K562 (cell line): ENCODE data around the gene SLC2A13. TPM values are rescaled to one million over a fixed set of nuclear protein-coding genes. Genes with fewer than 3 reads are reported as not detected.

Experiments used
- ATAC-seq: fragments of 200-7000 bp; cut with Tn5 transposase; 3 replicates; pipeline ENCODE4 v1.9.1; 2020; ENCODE audit warnings: moderate library complexity
- BruUV-seq: library from RNA; stranded (reverse); fragments of 400-500 nt; replicated peaks from 2 replicates; lab custom pipeline; 2021; lab: Mats Ljungman, UMichigan
- CTCF ChIA-PET: fragments of 300-600 bp; formaldehyde crosslinking; extraction: SDS; loops from one replicate; lab custom pipeline; 2021; ENCODE audit warnings: low intra/inter-chr PET ratio; lab: Yijun Ruan, JAX
- POLR2A ChIA-PET: fragments of 300-600, 350-650 bp; sonication (Branson Sonifier 250); formaldehyde crosslinking; extraction: SDS; loops from one replicate; lab custom pipeline; 2021; ENCODE audit warnings: antibody characterized with exemption, inconsistent platforms; lab: Yijun Ruan, JAX
- DNase-seq, 4 experiments: peaks; one replicate each; pipeline versions ENCODE4 v3.0.0 to v3.0.0-alpha.2; 2011 to 2018; ENCODE audit warnings: low spot score in 3 of 4, mixed read lengths in 3 of 4; ENCODE audit errors: extremely low read depth in 1 of 4
- FAIRE-seq: peaks from 2 replicates; lab custom pipeline; 2011; peaks lifted over from hg19 to GRCh38; lab: Jason Lieb, UNC
- H2AFZ ChIP-seq: 2 replicates; pipeline ENCODE4 v1.6.0; 2011; ENCODE audit warnings: low read depth, low read length, control low read depth, inconsistent platforms
- H3K27ac ChIP-seq: fragments of 200-600 bp; 3 replicates; pipeline ENCODE4 v1.8.0; 2011; ENCODE audit warnings: low read depth, mild to moderate bottlenecking, control low read depth, inconsistent platforms, low read length, moderate library complexity, mixed read lengths; ENCODE audit errors: extremely low read depth
- H3K27me3 ChIP-seq, 2 experiments: fragments of 300-600 bp in 1 of 2; 2 replicates in 1 of 2; 3 replicates in 1 of 2; pipeline versions ENCODE4 v1.6.0 to v1.8.0; 2011; ENCODE audit warnings: inconsistent platforms in 2 of 2, low read length in 2 of 2, mild to moderate bottlenecking in 1 of 2, mixed read lengths in 1 of 2, moderate library complexity in 1 of 2; ENCODE audit not compliant: control insufficient read depth in 2 of 2, insufficient read depth in 2 of 2
- H3K36me3 ChIP-seq: fragments of 300-600 bp; 3 replicates; pipeline ENCODE4 v1.8.0; 2011; ENCODE audit warnings: mild to moderate bottlenecking, low read length, inconsistent platforms; ENCODE audit not compliant: control insufficient read depth, insufficient read depth
- H3K4me1 ChIP-seq, 2 experiments: fragments of 200-600 bp in 1 of 2; replicated peaks in 1 of 2; 2 replicates in 1 of 2; 3 replicates in 1 of 2; pipeline versions ENCODE4 v1.5.1 to v1.8.0; 2011; ENCODE audit warnings: inconsistent platforms in 2 of 2, low read length in 2 of 2, mild to moderate bottlenecking in 1 of 2, mixed read lengths in 1 of 2, moderate library complexity in 1 of 2; ENCODE audit not compliant: control insufficient read depth in 2 of 2, insufficient read depth in 2 of 2
- H3K4me2 ChIP-seq: 2 replicates; pipeline ENCODE4 v1.6.1; 2011; ENCODE audit warnings: low read length, control low read depth, inconsistent platforms, mixed read lengths; ENCODE audit not compliant: insufficient read depth
- H3K4me3 ChIP-seq: fragments of 200-600 bp; sonication (generic), shearing (Covaris generic); 2 replicates; pipeline ENCODE4 v1.5.1; 2016; ENCODE audit warnings: control low read depth, inconsistent platforms
- H3K79me2 ChIP-seq: fragments of 200-600 bp; 3 replicates; pipeline ENCODE4 v1.8.0; 2011; ENCODE audit warnings: low read length, inconsistent platforms; ENCODE audit not compliant: control insufficient read depth, insufficient read depth
- H3K9ac ChIP-seq, 2 experiments: 2 replicates each; pipeline versions ENCODE4 v1.6.0 to v1.6.1; 2011; ENCODE audit warnings: low read depth in 2 of 2, low read length in 2 of 2, control low read depth in 1 of 2, inconsistent platforms in 1 of 2, mild to moderate bottlenecking in 1 of 2, mixed read lengths in 1 of 2; ENCODE audit not compliant: insufficient read depth in 1 of 2
- H3K9me1 ChIP-seq: one replicate; pipeline ENCODE4 v1.6.0; 2011; ENCODE audit warnings: inconsistent platforms, mild to moderate bottlenecking, low read length, moderate library complexity; ENCODE audit not compliant: control insufficient read depth, insufficient read depth
- H3K9me3 ChIP-seq: replicated peaks from 2 replicates; pipeline ENCODE4 v1.5.1; 2011; ENCODE audit warnings: low read depth, low read length, inconsistent platforms; ENCODE audit not compliant: control insufficient read depth, insufficient read depth
- H4K20me1 ChIP-seq: replicated peaks from 2 replicates; pipeline ENCODE4 v1.6.1; 2011; ENCODE audit warnings: low read length, inconsistent platforms, mixed read lengths; ENCODE audit not compliant: control insufficient read depth, insufficient read depth
- E2F1 ChIP-seq: sonication (generic); formaldehyde crosslinking; IDR thresholded peaks from 2 replicates; pipeline ENCODE4 v1.8.1; 2023; ENCODE audit warnings: mild to moderate bottlenecking, missing genetic modification reagents, moderate library complexity
- PHF21A ChIP-seq: fragments of 450-650 bp; IDR thresholded peaks from 2 replicates; pipeline ENCODE4 v1.6.1; 2017; ENCODE audit warnings: low read depth, borderline replicate concordance
- RBM34 ChIP-seq: fragments of 200-400 bp; formaldehyde crosslinking; IDR thresholded peaks from 2 replicates; pipeline ENCODE4 v1.6.1; 2018; ENCODE audit warnings: low read length, borderline replicate concordance; ENCODE audit not compliant: insufficient read depth
- RFX1 ChIP-seq: fragments of 450-650 bp; IDR thresholded peaks from 2 replicates; pipeline ENCODE4 v1.6.1; 2016; ENCODE audit warnings: mild to moderate bottlenecking, moderate library complexity
- RHOXF2B ChIP-seq: fragments of 250-450 bp; sonication (Bioruptor Pico); conservative IDR thresholded peaks from 2 replicates; pipeline ENCODE4 v1.5.1; 2021
- SMAD3 ChIP-seq: fragments of 450-650 bp; formaldehyde crosslinking; conservative IDR thresholded peaks from 2 replicates; pipeline ENCODE4 v1.4.0; 2020; ENCODE audit warnings: mild to moderate bottlenecking
- STAT5A ChIP-seq: IDR thresholded peaks from 2 replicates; pipeline ENCODE4 v1.6.1; 2012; ENCODE audit warnings: low read length, inconsistent platforms, borderline replicate concordance
- TEAD2 ChIP-seq: fragments of 450-650 bp; IDR thresholded peaks from 2 replicates; pipeline ENCODE4 v1.6.1; 2016; ENCODE audit warnings: missing genetic modification characterization, control low read depth, missing compliant biosample characterization
- TRIM28 ChIP-seq: fragments of 450-650 bp; IDR thresholded peaks from 2 replicates; pipeline ENCODE4 v1.6.1; 2017
- ZNF146 ChIP-seq: IDR thresholded peaks from one replicate; pipeline ENCODE4 v1.6.1; 2018; ENCODE audit warnings: missing compliant biosample characterization; ENCODE audit not compliant: unreplicated experiment
- ZNF174 ChIP-seq: fragments of 250-450 bp; sonication (Bioruptor Pico); IDR thresholded peaks from 2 replicates; pipeline ENCODE4 v1.4.0; 2020; ENCODE audit warnings: mild to moderate bottlenecking
- ZNF584 ChIP-seq: fragments of 200-800 bp; sonication (Bioruptor generic); IDR thresholded peaks from 2 replicates; pipeline ENCODE4 v1.6.1; 2016; ENCODE audit warnings: low read depth, mild to moderate bottlenecking, missing genetic modification characterization, missing compliant biosample characterization
- WGBS: fragments of 100-300 bp; shearing (Covaris generic); methylation state at CpG from one replicate; pipeline ENCODE4 v1.1.6; 2016; ENCODE audit warnings: low coverage, mixed read lengths; ENCODE audit not compliant: insufficient coverage; ENCODE audit errors: missing lambda C conversion rate; 5-methylcytosine and 5-hydroxymethylcytosine counted together
- in situ Hi-C: fragments of 300-500 bp; cut with MboI; formaldehyde crosslinking; loops from 4 replicates; pipeline ENCODE4 v1.15.0; 2018; ENCODE audit warnings: inconsistent platforms, mixed read lengths
- intact Hi-C: fragments of 100-400 bp; cut with micrococcal nuclease; formaldehyde crosslinking; loops from 2 replicates; pipeline ENCODE4 v1.14.2; 2022
- polyA plus RNA-seq, 8 experiments: library from polyadenylated mRNA; depleted of rRNA in 4 of 8; stranded (reverse) in 5 of 8; unstranded in 3 of 8; fragments of >200 nt; fragmentation: Nextera tagmentation in 2 of 8; fragmentation: Illumina TruSeq in 1 of 8; extraction: Ambion mirVana in 2 of 8; extraction: Trizol in 1 of 8; gene quantifications; 2 replicates each; pipeline versions ENCODE4 v1.2.1 to v1.2.3, GENCODE V29; 2011 to 2014; ENCODE audit warnings: inconsistent platforms in 1 of 8, missing spikeins in 1 of 8
- total RNA-seq, 7 experiments: library from RNA; depleted of rRNA in 6 of 7; stranded (reverse); fragments of >200 nt in 6 of 7; fragmentation: Illumina TruSeq in 2 of 7; extraction: Trizol in 2 of 7; gene quantifications; 2 replicates each; pipeline versions ENCODE4 v1.2.1 to v1.2.3, GENCODE V29; 2011 to 2021; ENCODE audit warnings: low replicate concordance in 1 of 7

SLC2A13 gene
- total and polyA plus RNA-seq, 9 of the 15 experiments (the other 6 are each of a cell fraction or from before 2014, with no cell fraction given), result 1.7 to 12.4 (median 9.0) TPM

- ChIA-PET CTCF (no interaction called here), POLR2A (interaction anchor here (0.6 kb wide), 1 partner anchor 1370 kb away, joined by 6 read pairs; no protein-coding TSS in a partner anchor)
- no peaks in the 10 kb centered on the region for H4K20me1 ChIP-seq
- intact Hi-C loops, result no loop called here
- H3K4me1 ChIP-seq, result no peaks in the 10 kb centered on the region
- no peaks in the 10 kb centered on the region for H3K79me2 ChIP-seq
- no peaks in the 10 kb centered on the region for H3K9me1 ChIP-seq
- TF ChIP-seq ZNF174 (CRISPR knock-in tag), result no peak
- no peak for TF ChIP-seq PHF21A
- TF ChIP-seq ZNF584, result no peak
- no peak for TF ChIP-seq RBM34
- TF ChIP-seq E2F1, result no peak
- no peak for TF ChIP-seq ZNF146 (CRISPR knock-in tag)
- TF ChIP-seq TEAD2 (tag), result no peak
- no peak for TF ChIP-seq RFX1
- no peak for TF ChIP-seq TRIM28
- TF ChIP-seq SMAD3 (CRISPR knock-in tag), result no peak
- no peak for TF ChIP-seq STAT5A
- TF ChIP-seq RHOXF2B (CRISPR knock-in tag), result no peak
- in situ Hi-C loops, result no loop called here
- WGBS, result 57% methylated on average over 2 of the region's 2 CpGs
- H3K36me3 ChIP-seq, result no peaks in the 10 kb centered on the region
- no TSS peak for BruUV-seq
- ATAC-seq (no peak), FAIRE-seq (no peak), DNase-seq (no peak)
- no peaks in the 10 kb centered on the region for H3K27me3 ChIP-seq
- H3K9me3 ChIP-seq, result no peaks in the 10 kb centered on the region
- H3K4me2 ChIP-seq, result no peak overlapping the region
- no peak overlapping the region for H3K27ac ChIP-seq
- H3K9ac ChIP-seq, result no peak overlapping the region
- no peak overlapping the region for H2AFZ ChIP-seq
- no peak overlapping the region for H3K4me3 ChIP-seq
Measured at GRCh38 chr12:39795481-39795880, 310.4 kb downstream of the SLC2A13 start.
